Panc1 (cell line): ENCODE measurements around the gene NUDT3.
"Not testable (repeated sequence)": the region's sequence is repeated elsewhere in the genome, so short reads cannot be mapped to it uniquely, and the experiment has no call there.

Source experiments
- CTCF ChIP-seq: fragments of 450-650 bp; IDR thresholded peaks from 2 replicates; pipeline ENCODE4 v1.5.1; 2017; ENCODE audit warnings: mild to moderate bottlenecking
- POLR2AphosphoS5 ChIP-seq: IDR thresholded peaks from 2 replicates; pipeline ENCODE4 v1.6.1; 2012; ENCODE audit warnings: mild to moderate bottlenecking, low read depth, low read length, moderate library complexity
- SIN3A ChIP-seq: IDR thresholded peaks from 2 replicates; pipeline ENCODE4 v1.6.1; 2012; ENCODE audit warnings: low read depth, mild to moderate bottlenecking, low read length, moderate library complexity, borderline replicate concordance; ENCODE audit not compliant: insufficient read depth
- TCF7L2 ChIP-seq: IDR thresholded peaks from 2 replicates; pipeline ENCODE4 v1.6.1; 2011; ENCODE audit warnings: mild to moderate bottlenecking, low read depth, low read length, inconsistent platforms
- TF ChIP-seq, protein P1 (sequence below), 2 experiments: IDR thresholded peaks; 2 replicates each; pipeline ENCODE4 v1.6.1; 2011 to 2012; ENCODE audit warnings: low read depth in 2 of 2, control low read depth in 1 of 2, low read length in 1 of 2, mild to moderate bottlenecking in 1 of 2, moderate library complexity in 1 of 2; ENCODE audit not compliant: insufficient read depth in 1 of 2

- not testable (repeated sequence) for TF ChIP-seq CTCF, POLR2AphosphoS5, SIN3A, TCF7L2
- TF ChIP-seq, protein P1, sequence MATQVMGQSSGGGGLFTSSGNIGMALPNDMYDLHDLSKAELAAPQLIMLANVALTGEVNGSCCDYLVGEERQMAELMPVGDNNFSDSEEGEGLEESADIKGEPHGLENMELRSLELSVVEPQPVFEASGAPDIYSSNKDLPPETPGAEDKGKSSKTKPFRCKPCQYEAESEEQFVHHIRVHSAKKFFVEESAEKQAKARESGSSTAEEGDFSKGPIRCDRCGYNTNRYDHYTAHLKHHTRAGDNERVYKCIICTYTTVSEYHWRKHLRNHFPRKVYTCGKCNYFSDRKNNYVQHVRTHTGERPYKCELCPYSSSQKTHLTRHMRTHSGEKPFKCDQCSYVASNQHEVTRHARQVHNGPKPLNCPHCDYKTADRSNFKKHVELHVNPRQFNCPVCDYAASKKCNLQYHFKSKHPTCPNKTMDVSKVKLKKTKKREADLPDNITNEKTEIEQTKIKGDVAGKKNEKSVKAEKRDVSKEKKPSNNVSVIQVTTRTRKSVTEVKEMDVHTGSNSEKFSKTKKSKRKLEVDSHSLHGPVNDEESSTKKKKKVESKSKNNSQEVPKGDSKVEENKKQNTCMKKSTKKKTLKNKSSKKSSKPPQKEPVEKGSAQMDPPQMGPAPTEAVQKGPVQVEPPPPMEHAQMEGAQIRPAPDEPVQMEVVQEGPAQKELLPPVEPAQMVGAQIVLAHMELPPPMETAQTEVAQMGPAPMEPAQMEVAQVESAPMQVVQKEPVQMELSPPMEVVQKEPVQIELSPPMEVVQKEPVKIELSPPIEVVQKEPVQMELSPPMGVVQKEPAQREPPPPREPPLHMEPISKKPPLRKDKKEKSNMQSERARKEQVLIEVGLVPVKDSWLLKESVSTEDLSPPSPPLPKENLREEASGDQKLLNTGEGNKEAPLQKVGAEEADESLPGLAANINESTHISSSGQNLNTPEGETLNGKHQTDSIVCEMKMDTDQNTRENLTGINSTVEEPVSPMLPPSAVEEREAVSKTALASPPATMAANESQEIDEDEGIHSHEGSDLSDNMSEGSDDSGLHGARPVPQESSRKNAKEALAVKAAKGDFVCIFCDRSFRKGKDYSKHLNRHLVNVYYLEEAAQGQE (IDR thresholded peaks at IDR 0.05; ENCODE audit: insufficient read depth in 1 of 2, low read depth in 2 of 2, low read length in 1 of 2): not testable (repeated sequence)
Observed at GRCh38 chr6:34329814-34330213, 62.7 kb downstream of the NUDT3 start.
